OCI-LY7 (cell line): ENCODE data around the gene WASF3. TPM values are rescaled to one million over a fixed set of nuclear protein-coding genes. Genes with fewer than 3 reads are reported as not detected.

Experiments used
- BruUV-seq: library from RNA; stranded (reverse); fragments of 400-500 nt; replicated peaks from 2 replicates; lab custom pipeline; 2021; lab: Mats Ljungman, UMichigan
- CTCF ChIA-PET: fragments of 300-600 bp; sonication (Branson Sonifier 250); formaldehyde crosslinking; loops from one replicate; lab custom pipeline; 2022; ENCODE audit warnings: antibody characterized with exemption; ENCODE audit not compliant: unreplicated experiment; lab: Charles Lee
- POLR2A ChIA-PET: fragments of 300-600 bp; sonication (Branson Sonifier 250); formaldehyde crosslinking; loops from one replicate; lab custom pipeline; 2022; ENCODE audit warnings: antibody characterized with exemption; lab: Charles Lee
- DNase-seq: peaks from one replicate; pipeline ENCODE4 v3.0.0-alpha.2; 2015; ENCODE audit warnings: low spot score
- H2AFZ ChIP-seq: fragments of 200-600 bp; sonication (generic), shearing (Covaris generic); 2 replicates; pipeline ENCODE4 v1.6.1; 2014; ENCODE audit warnings: mild to moderate bottlenecking, antibody characterized with exemption, low read length, moderate library complexity
- H3K27ac ChIP-seq: fragments of 200-600 bp; sonication (generic); 2 replicates; pipeline ENCODE4 v1.5.1; 2014; ENCODE audit warnings: mixed run types, low read depth, mild to moderate bottlenecking, moderate library complexity, low read length, inconsistent platforms; ENCODE audit not compliant: poor library complexity, severe bottlenecking
- H3K36me3 ChIP-seq: fragments of 200-600 bp; sonication (generic); 2 replicates; pipeline ENCODE4 v1.6.1; 2014; ENCODE audit warnings: mild to moderate bottlenecking, antibody characterized with exemption, low read length, moderate library complexity, mixed read lengths; ENCODE audit not compliant: insufficient read depth
- H3K4me1 ChIP-seq: fragments of 200-600 bp; sonication (generic); 2 replicates; pipeline ENCODE4 v1.5.1; 2014; ENCODE audit warnings: mild to moderate bottlenecking, low read length; ENCODE audit not compliant: insufficient read depth, poor library complexity, severe bottlenecking
- H3K4me2 ChIP-seq: fragments of 200-600 bp; sonication (generic); 2 replicates; pipeline ENCODE4 v1.6.1; 2014; ENCODE audit warnings: mild to moderate bottlenecking, low read length
- H3K4me3 ChIP-seq: fragments of 200-600 bp; sonication (generic); 2 replicates; pipeline ENCODE4 v1.5.1; 2014; ENCODE audit warnings: mild to moderate bottlenecking, low read depth, low read length; ENCODE audit not compliant: poor library complexity, severe bottlenecking
- H3K79me2 ChIP-seq: fragments of 200-600 bp; sonication (generic); 2 replicates; pipeline ENCODE4 v1.6.1; 2016; ENCODE audit warnings: low read depth, mild to moderate bottlenecking, low read length, moderate library complexity, mixed read lengths; ENCODE audit not compliant: insufficient read depth
- H3K9me2 ChIP-seq: fragments of 200-600 bp; sonication (generic); 2 replicates; pipeline ENCODE4 v1.6.1; 2016; ENCODE audit warnings: mild to moderate bottlenecking, low read length, mixed read lengths; ENCODE audit not compliant: insufficient read depth
- H3K9me3 ChIP-seq: fragments of 200-600 bp; sonication (generic); 2 replicates; pipeline ENCODE4 v1.6.1; 2014; ENCODE audit warnings: mild to moderate bottlenecking, mixed run types, low read length, mixed read lengths
- H4K20me1 ChIP-seq: fragments of 200-600 bp; sonication (generic); 2 replicates; pipeline ENCODE4 v1.6.1; 2014; ENCODE audit warnings: mild to moderate bottlenecking, antibody characterized with exemption, low read length, moderate library complexity, mixed read lengths; ENCODE audit not compliant: insufficient read depth
- EZH2phosphoT487 ChIP-seq: fragments of 200-600 bp; sonication (generic); IDR thresholded peaks from 2 replicates; pipeline ENCODE4 v1.6.1; 2018; ENCODE audit warnings: low read depth, borderline replicate concordance, mild to moderate bottlenecking, mixed run types, antibody characterized with exemption, low read length, moderate library complexity, mixed read lengths
- intact Hi-C: fragments of 100-400 bp; cut with micrococcal nuclease; formaldehyde crosslinking; loops from one replicate; pipeline ENCODE4 v1.10.0; 2022; ENCODE audit not compliant: unreplicated experiment
- total RNA-seq, 2 experiments: library from RNA; depleted of rRNA in 1 of 2; stranded (reverse); fragments of >200 nt in 1 of 2; shearing (Covaris generic) in 1 of 2; gene quantifications; 2 replicates each; pipeline ENCODE4 v1.2.3, GENCODE V29; 2014 to 2022
- TF ChIP-seq, protein P1 (sequence below): fragments of 200-600 bp; sonication (generic); conservative IDR thresholded peaks from 2 replicates; pipeline ENCODE4 v1.5.1; 2014; ENCODE audit warnings: mild to moderate bottlenecking, antibody characterized with exemption, low read length, moderate library complexity, mixed read lengths

Gene WASF3
- total RNA-seq, 2 experiments from 2014 or later: 0.17 to 0.19 TPM

DNA sequence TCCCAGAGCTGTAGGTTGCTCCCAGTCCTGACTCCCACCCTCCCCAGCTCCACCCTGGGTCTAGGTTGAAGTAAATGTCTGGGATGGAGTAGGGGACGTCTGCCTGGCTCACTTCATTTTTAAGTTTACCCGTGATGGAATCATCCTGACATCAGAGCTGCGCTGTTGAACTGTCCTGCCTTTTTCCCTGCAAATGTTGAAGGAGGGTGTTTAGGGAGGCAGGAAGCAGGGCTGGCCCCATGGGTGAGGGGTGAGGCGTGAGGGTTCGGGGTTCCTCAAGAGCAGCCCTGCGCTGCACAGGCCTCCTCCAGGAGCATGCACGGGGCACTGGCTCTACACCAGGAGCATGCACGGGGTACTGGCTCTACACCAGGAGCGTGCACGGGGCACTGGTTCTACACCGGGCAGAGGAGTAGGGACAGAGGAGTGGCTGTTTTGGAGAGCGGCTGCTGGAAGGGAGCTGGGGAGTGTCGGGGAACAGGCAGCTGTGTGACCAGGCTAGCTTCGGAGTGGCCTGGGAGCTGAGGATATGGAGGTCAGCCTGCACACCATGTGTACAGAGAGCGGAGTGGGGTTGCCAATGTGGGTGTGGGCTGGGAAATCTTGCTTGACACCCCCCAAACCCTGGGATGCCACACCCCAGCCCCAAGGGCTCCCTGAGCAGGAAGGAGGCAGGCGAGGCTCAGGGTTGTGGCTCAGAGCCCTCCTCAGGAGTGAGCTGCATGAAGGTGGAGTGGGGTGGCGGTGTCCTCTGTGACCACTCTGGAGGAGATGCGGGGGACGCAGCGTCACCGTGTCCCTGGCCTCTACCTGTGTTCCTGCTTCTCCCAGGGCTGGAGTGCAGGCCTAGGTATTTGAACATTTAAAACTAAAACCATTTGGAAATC, 139.8 kb downstream of the WASF3 start:
- POLR2A ChIA-PET: interaction anchor here (0.6 kb wide), 1 partner anchor 567 kb away, joined by 3 read pairs; no protein-coding TSS in a partner anchor
- BruUV-seq: no TSS peak

DNA sequence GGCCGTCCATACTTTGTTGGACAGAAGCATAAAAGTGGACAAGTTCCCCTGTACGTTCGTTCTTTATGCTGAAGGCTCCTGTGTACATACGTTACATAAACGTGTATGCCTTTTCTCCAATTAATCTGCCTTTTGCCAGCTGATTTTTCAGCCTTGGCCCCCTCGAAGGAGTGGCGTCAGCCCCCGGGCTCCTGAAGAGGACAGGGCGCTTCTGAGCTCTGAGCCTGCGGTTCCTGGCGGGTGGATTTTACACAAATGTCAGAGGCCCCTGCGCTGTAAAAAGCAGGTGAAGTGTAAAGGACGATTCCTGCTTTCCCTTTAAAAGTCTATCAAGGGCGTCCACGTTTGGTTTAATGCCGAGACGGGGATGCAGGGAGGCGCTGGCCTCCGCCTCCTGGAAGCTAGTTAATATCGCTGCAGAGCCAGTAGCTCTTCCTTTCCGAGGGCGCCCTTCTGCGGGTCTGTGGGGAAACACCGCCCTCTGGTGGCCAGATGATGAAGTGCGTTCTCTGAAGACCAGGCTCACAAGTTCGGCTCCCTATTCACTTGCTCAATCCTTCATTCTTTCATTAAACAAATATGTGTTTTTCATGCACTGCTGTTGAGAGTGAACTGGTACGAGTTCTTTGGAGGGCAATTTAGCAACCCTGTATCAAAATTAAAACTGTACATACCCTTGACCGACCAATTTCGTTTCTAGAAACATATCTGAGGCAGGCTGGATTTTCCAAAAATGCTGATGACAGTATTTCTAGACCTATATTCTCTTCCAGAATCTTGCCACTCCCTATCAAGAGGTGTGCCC, 141.1 kb downstream of the WASF3 start:
- Histone ChIP-seq H2AFZ (no peak overlapping the region), H3K4me3 (no peak overlapping the region), H3K4me2 (no peak overlapping the region), H3K36me3 (no peaks in the 10 kb centered on the region), H3K9me2 (no peaks in the 10 kb centered on the region), H3K4me1 (no peaks in the 10 kb centered on the region), H4K20me1 (no peaks in the 10 kb centered on the region), H3K79me2 (no peaks in the 10 kb centered on the region), H3K27ac (no peak overlapping the region), H3K9me3 (no peaks in the 10 kb centered on the region)
- BruUV-seq: no TSS peak
- POLR2A ChIA-PET: interaction anchor here (0.7 kb wide), 1 partner anchor 22 kb away, joined by 4 read pairs; no protein-coding TSS in a partner anchor
- intact Hi-C loops: loop anchor here (2.0 to 5.0 kb wide), 4 partner anchors 88 to 1124 kb away; no protein-coding TSS in a partner anchor
- CTCF ChIA-PET: interaction anchor here (0.6 to 1.0 kb wide), 3 partner anchors 14 to 514 kb away, joined by 3 read pairs; no protein-coding TSS in a partner anchor
- TF ChIP-seq, protein P1, sequence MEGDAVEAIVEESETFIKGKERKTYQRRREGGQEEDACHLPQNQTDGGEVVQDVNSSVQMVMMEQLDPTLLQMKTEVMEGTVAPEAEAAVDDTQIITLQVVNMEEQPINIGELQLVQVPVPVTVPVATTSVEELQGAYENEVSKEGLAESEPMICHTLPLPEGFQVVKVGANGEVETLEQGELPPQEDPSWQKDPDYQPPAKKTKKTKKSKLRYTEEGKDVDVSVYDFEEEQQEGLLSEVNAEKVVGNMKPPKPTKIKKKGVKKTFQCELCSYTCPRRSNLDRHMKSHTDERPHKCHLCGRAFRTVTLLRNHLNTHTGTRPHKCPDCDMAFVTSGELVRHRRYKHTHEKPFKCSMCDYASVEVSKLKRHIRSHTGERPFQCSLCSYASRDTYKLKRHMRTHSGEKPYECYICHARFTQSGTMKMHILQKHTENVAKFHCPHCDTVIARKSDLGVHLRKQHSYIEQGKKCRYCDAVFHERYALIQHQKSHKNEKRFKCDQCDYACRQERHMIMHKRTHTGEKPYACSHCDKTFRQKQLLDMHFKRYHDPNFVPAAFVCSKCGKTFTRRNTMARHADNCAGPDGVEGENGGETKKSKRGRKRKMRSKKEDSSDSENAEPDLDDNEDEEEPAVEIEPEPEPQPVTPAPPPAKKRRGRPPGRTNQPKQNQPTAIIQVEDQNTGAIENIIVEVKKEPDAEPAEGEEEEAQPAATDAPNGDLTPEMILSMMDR: peak; percentile 97
- no peak for TF ChIP-seq EZH2phosphoT487
- peak; percentile 73 for DNase-seq

More for the DNA sequence above, 139.8 kb downstream of the WASF3 start:
- CTCF ChIA-PET: no interaction called here
- Histone ChIP-seq H3K4me2 (no peak overlapping the region), H3K4me3 (no peak overlapping the region), H3K4me1 (no peaks in the 10 kb centered on the region), H3K36me3 (no peaks in the 10 kb centered on the region), H4K20me1 (no peaks in the 10 kb centered on the region), H2AFZ (no peak overlapping the region), H3K27ac (no peak overlapping the region), H3K9me3 (no peaks in the 10 kb centered on the region), H3K79me2 (no peaks in the 10 kb centered on the region), H3K9me2 (no peaks in the 10 kb centered on the region)
- intact Hi-C loops: loop anchor here (5.0 kb wide), 1 partner anchor 215 kb away; no protein-coding TSS in a partner anchor
- TF ChIP-seq EZH2phosphoT487: no peak
- TF ChIP-seq, protein P1: no peak
- DNase-seq: no peak
